GM12873 (cell line): ENCODE data around the gene MAP7.

Source experiments
- CTCF ChIP-seq: IDR thresholded peaks from 2 replicates; pipeline ENCODE4 v1.5.1; 2012; ENCODE audit warnings: low read depth, mild to moderate bottlenecking, moderate library complexity, low read length, control low read depth; ENCODE audit not compliant: insufficient read depth; ENCODE audit errors: missing control alignments

Gene MAP7

GRCh38 chr6:136511397-136511796, 38.8 kb downstream of the MAP7 start:
- no peak for TF ChIP-seq CTCF

GRCh38 chr6:136510782-136511181, 39.4 kb downstream of the MAP7 start:
- TF ChIP-seq CTCF, result no peak

- no peak for TF ChIP-seq CTCF
Observed at GRCh38 chr6:136510299-136510698, 39.9 kb downstream of the MAP7 start.

- no peak for TF ChIP-seq CTCF
Observed at GRCh38 chr6:136508725-136509392, 41.4 kb downstream of the MAP7 start.

GRCh38 chr6:136506124-136506799, 44.0 kb downstream of the MAP7 start:
- TF ChIP-seq CTCF, result no peak

GRCh38 chr6:136503303-136504029, 46.8 kb downstream of the MAP7 start:
- no peak for TF ChIP-seq CTCF

- TF ChIP-seq CTCF, result no peak
Observed at GRCh38 chr6:136502786-136503185, 47.4 kb downstream of the MAP7 start.
